Renal cortex interstitium (tissue), 11 donors: ENCODE results near the gene PRSS33. TPM values are rescaled to one million over a fixed set of nuclear protein-coding genes. Genes with fewer than 3 reads are reported as not detected.

ENCODE experiments used
- DNase-seq, 11 donors: peaks; one replicate each; pipeline ENCODE4 v3.0.0-alpha.2; 2013; ENCODE audit warnings: low read depth in 9 of 11, low spot score in 4 of 11; ENCODE audit errors: extremely low read depth in 1 of 11
- polyA plus RNA-seq, 3 donors: library from polyadenylated mRNA; unstranded; fragments of 120-200 nt; gene quantifications; one replicate each; pipeline ENCODE4 v1.2.1, GENCODE V29; 2013; ENCODE audit not compliant: insufficient read length in 3 of 3

Gene PRSS33
- polyA plus RNA-seq, 3 donors, result 0.22 to 0.24 TPM; not detected in 1

DNA sequence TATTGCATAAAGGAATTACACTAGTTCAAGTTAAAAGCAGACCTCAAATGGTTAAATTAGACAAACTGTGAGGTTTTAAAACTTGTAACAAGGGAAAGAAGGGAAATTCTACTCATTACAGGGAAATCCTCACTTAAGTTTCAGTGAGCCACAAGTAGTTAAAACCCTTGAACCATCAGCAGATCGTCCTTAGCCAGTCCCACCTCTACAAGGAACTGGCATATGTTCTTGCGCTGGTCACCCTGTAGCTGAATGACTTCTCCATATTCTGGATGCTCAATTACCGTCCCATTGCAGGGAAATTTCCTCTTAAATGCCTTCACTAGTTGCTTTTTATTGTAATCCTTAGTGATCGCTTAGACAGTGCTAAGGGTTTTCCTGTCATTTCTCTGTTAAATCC is 35.1 kb upstream of the PRSS33 start:
- DNase-seq, result no peak

DNA sequence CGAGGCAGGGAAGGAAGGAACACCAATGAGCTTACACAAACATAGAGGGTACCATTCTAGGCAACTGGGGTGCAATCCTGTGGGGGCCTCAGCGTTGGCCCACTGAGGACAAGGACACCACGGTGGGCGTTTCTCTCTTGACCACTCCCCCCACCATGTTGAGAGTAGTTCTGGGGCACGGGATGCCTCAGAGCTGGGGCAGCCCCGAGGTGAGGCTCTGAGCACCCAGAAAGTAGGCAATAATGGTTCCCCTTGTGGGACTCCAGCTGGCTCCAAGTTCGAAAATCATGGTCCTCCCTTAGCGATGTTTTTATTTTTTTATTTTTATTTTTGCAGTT is 34.8 kb upstream of the PRSS33 start:
- no peak for DNase-seq

GRCh38 chr16:2821487-2822157 is 34.3 kb upstream of the PRSS33 start:
- DNase-seq, result no peak

DNA sequence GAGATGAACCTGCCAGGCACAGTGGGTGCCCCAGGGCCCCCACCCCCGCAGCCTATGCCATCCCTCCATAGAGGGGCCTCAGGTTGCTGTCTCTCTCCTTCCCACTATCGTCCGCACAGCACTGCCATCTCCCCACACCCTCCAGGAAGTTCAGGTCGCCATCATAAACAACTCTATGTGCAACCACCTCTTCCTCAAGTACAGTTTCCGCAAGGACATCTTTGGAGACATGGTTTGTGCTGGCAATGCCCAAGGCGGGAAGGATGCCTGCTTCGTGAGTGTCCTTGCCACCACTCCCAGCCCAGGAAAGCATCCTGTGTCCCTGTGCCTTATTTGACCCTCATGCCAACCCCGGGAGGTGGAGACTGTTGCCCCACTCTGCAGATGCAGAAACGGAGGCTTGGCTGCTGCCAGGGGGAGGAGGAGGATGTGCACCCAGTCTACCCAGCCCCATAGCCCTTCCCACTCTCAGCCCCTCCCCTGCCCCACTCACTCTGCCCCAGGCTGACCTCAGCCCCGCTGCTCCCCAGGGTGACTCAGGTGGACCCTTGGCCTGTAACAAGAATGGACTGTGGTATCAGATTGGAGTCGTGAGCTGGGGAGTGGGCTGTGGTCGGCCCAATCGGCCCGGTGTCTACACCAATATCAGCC is 33.6 kb upstream of the PRSS33 start:
- no peak for DNase-seq

DNA sequence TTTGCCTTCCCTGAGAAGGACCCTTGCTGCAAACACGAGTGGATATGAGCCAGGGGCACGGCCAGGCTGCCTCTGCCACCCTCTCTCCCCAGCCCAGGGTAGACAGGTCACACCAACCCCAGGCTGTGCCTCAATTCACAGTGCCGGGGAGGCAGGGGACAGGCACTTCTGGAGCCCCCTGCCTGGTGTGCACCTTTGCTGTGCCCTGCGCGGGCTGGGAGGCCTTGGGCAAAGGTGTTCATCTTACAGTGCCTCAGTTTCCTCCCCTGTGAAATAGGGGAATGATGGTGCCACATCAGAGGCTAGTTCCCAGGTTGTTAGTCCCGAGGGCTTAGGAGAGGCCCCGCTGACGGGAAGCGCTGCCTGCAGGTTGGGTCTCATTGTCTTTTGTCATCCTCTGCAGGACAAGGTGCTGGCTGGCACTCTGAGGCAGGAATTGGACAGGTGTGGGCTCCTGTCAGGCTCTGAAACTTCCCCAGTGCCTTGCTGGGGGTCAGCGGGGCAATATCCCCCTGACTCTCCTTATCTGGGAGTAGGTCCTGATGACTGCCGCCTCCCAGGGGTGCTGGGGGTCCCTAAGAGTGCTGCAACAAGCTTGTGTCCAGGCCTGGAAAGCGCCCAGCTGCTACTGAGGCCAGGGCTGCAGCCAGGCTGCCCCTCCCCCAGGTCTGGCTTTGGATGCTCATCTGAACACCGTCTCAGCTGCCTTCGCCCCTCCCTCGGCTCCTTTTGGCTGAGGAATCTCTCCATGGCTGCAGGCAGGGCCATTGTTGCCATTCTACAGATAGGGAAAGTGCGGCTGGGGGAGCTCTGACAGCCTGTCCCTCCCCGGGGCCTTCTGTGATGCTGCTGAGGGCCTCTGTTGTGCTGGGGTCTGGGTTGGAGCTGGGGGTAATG is 32.8 kb upstream of the PRSS33 start:
- no peak for DNase-seq

DNA sequence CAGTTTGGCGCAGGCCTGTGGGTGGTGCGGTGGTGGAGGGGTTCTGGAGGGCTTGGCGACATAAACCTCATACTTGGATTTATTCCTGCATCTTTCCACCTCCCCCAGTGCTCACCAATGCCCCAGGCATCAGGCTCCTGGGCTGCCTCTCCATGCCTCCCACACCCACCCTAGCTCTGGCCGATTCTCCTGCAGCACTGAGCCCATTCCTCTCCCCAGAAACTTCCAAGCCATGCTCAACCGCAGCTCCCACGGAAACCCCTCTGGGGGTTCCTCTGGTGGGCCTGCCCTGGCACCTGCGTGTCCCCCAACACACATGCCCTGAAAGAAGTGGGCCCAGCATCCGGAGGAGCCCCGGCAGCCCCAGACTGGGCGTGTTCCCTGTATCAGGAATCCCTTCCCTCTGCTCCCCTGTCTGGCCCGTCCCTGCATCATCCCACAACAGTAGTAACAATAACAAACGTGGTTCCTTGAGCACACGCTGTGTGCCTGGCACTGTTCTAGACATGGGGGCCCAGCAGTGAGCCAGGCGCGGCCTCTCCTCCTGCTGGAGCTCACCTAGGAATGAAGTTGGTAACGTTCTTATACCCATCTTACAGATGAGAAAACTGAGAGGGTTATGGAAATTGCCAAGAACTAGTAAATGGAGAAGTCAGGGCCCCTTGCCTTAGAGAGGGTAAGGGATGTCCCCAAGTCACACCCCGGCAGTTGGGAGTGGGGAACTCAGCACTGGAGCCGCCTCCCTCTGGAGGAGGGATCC is 32.0 kb upstream of the PRSS33 start:
- DNase-seq, result no peak

DNA sequence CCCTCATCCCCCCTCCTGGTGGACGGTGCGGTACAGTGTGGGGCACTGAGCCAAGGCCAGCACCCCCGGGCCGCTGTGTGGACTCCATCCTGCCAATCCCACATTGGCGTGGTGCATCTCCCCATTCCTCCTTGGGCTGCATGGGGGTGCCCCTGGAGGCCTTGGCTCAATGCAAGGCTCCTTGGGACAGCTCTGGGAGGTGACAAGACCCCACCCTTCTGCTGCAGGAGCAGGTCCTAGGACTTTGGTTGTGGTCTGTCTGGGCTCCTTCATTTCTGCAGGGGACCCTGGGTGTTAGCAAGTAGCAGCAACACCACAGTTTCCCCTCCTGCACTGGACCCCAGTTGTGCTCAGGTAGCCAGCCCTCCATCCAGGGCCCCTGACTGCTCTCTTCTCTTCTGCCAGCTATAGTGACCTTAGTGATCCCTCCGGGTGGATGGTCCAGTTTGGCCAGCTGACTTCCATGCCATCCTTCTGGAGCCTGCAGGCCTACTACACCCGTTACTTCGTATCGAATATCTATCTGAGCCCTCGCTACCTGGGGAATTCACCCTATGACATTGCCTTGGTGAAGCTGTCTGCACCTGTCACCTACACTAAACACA is 31.0 kb upstream of the PRSS33 start:
- no peak for DNase-seq

DNA sequence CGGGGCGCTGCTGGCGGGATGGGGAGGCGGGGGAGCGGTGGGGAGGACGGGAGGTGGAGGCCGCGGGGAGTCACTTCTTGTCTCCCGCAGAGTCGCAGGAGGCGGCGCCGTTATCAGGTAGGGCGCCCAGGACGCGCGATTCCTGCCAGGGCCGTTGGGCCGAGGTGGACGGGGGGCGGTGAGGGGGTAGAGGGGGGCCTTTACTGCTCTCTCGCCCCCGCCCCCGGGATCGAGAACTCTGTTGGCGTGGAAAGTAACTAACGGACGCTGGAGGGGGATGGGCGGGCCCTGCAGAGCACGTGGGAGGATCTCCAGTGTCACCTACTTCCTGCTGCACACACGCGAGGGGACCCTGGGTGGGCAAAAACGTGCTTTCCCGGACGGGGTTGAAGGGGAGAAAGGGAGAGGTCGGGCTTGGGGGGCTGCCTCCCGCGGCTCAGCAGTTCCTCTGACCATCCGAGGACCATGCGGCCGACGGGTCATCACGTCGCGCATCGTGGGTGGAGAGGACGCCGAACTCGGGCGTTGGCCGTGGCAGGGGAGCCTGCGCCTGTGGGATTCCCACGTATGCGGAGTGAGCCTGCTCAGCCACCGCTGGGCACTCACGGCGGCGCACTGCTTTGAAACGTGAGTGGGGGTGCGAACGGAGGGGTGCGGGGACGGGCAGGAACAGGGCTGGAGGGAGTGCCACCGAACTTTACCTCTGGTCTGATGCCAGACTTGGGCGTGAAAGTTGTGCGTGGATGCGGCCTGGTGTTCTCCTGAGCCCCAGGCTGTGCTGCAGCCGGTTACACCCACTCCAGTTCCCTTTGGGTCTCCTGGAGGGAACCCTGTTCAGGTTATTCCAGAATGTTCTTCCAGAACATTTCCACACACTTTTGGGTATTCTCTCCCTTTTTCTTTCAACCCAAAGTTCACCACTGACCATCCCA is 30.2 kb upstream of the PRSS33 start:
- DNase-seq, result no peak

- no peak for DNase-seq
Measured at GRCh38 chr16:2816751-2817339, 29.5 kb upstream of the PRSS33 start, which contains the start of gene PRSS21. Gene PRSS21 (plus strand): TSS chr16:2817237. CDS start chr16:2817269, 32 bp downstream.

DNA sequence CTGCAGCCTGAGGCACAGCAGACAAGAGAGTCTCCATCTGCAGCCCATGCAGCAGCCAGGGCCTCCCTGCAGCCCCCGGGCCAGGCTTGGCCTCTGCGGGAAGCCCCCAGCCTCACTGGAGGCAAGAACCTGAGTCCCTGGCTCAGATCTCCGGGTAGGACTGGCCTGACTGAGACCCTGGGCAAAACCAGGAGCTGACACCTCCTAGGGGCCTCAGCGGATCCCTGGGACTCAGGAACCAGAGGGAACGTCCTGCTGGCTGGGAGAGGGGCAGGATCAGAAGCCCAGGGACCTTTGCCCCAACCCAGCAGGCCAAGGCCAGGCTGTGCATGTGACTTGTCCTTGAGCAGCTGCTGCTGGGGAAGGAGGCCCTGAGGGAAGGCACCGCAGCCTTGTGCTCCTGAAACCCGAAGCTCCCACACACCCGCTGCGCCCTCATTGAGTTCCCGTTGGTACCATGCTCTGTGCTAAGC is 28.0 kb upstream of the PRSS33 start:
- no peak for DNase-seq

- DNase-seq, result no peak
Measured at GRCh38 chr16:2814551-2815298, 27.4 kb upstream of the PRSS33 start.

GRCh38 chr16:2813771-2814221 is 26.4 kb upstream of the PRSS33 start:
- DNase-seq, result no peak

DNA sequence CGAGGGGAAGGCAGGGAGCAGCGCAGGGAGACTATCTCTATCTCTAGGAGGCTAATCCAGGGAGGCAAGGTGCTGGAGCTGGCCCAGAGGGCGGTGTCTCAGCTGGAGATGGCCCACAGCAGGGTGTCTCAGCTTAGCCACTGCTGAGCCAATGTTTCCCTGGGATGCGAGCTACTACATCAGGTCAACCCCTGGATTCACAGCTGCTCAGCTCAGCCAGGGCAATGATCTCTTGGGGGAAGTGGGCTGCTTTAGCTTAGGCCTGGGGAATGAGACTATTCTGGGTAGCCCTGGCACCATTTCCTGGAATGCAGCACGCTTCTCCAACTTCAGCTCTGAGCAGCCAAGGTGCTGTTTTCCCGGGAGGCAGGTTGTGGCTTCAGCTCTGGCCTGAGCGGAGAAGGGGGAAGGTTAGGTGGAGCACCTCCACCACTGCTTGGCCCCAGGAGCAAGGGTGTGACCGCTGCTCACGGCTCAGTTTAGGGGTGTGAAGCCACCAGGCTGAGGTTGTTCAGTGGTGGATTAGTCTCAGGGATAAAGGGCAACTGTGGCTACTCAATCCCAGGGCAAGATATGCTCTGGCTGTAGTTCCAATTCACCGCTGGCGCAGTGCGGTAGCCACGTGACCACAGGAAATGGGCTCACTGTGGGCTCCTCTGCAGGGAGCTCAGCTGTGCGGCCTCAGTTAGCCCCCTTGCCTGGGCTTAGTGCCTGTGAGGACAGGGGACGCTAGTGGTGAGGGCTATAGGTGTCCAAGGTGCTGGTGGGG is 24.5 kb upstream of the PRSS33 start:
- no peak for DNase-seq

GRCh38 chr16:2810651-2811050 is 23.3 kb upstream of the PRSS33 start:
- DNase-seq, result no peak

GRCh38 chr16:2809149-2809760 is 21.9 kb upstream of the PRSS33 start:
- DNase-seq, result no peak

GRCh38 chr16:2808181-2808580 is 20.8 kb upstream of the PRSS33 start:
- DNase-seq, result no peak
